HL-60 (cell line): ENCODE results near the gene PDE3A.

Experiments
- DNase-seq, 2 experiments: peaks; one replicate each; pipeline ENCODE4 v3.0.0-alpha.2; 2010 to 2020; ENCODE audit warnings: low read depth in 1 of 2, low spot score in 1 of 2
- H3K27ac ChIP-seq: fragments of 250-450 bp; sonication (Bioruptor Pico); replicated peaks from 2 replicates; pipeline ENCODE4 v1.5.1; 2020; ENCODE audit warnings: mild to moderate bottlenecking, moderate library complexity
- H3K27me3 ChIP-seq: fragments of 250-450 bp; sonication (Bioruptor Pico); 2 replicates; pipeline ENCODE4 v1.5.1; 2021; ENCODE audit warnings: mild to moderate bottlenecking, moderate library complexity; ENCODE audit not compliant: insufficient read depth, poor library complexity, severe bottlenecking
- H3K4me3 ChIP-seq: replicated peaks from 2 replicates; pipeline ENCODE4 v1.5.1; 2011; ENCODE audit warnings: mild to moderate bottlenecking, control low read depth, low read length; ENCODE audit not compliant: insufficient read depth
- GABPA ChIP-seq: IDR thresholded peaks from 2 replicates; pipeline ENCODE4 v1.6.1; 2012; ENCODE audit warnings: low read depth
- POLR2AphosphoS5 ChIP-seq: IDR thresholded peaks from 2 replicates; pipeline ENCODE4 v1.6.1; 2012; ENCODE audit warnings: low read depth
- SPI1 ChIP-seq: IDR thresholded peaks from 2 replicates; pipeline ENCODE4 v1.6.1; 2012; ENCODE audit warnings: low read depth, mild to moderate bottlenecking, borderline replicate concordance
- TF ChIP-seq, protein P1 (sequence below): IDR thresholded peaks from one replicate; pipeline ENCODE4 v1.5.1; 2011; ENCODE audit warnings: low read length, control low read depth, inconsistent platforms; ENCODE audit not compliant: insufficient read depth
- TF ChIP-seq, protein P2 (sequence below): IDR thresholded peaks from 2 replicates; pipeline ENCODE4 v1.6.1; 2012; ENCODE audit warnings: low read depth; ENCODE audit not compliant: insufficient replicate concordance

PDE3A gene

DNA sequence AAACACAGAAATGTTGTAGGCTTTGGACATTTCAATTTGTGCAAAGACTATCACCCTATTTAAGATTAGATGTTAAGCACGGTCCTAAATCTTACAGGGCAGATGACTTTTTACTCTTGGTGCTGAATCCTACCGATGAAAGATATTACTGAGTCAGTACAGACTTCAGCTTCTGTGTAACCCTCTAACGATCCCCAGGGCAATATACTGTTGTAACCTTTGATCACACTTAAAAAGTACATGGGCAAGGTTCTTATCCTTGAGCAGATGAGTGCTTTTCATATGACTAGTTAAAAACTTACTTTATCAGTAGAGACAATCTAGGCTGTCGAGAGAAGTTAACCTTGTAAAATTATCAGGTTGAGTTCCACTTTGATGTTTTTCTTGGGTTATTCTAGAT is 22.5 kb downstream of the PDE3A start:
- no peak for DNase-seq
- Histone ChIP-seq H3K4me3 (no peak overlapping the region), H3K27ac (no peak overlapping the region), H3K27me3 (no peaks in the 10 kb centered on the region)
- TF ChIP-seq, protein P1, sequence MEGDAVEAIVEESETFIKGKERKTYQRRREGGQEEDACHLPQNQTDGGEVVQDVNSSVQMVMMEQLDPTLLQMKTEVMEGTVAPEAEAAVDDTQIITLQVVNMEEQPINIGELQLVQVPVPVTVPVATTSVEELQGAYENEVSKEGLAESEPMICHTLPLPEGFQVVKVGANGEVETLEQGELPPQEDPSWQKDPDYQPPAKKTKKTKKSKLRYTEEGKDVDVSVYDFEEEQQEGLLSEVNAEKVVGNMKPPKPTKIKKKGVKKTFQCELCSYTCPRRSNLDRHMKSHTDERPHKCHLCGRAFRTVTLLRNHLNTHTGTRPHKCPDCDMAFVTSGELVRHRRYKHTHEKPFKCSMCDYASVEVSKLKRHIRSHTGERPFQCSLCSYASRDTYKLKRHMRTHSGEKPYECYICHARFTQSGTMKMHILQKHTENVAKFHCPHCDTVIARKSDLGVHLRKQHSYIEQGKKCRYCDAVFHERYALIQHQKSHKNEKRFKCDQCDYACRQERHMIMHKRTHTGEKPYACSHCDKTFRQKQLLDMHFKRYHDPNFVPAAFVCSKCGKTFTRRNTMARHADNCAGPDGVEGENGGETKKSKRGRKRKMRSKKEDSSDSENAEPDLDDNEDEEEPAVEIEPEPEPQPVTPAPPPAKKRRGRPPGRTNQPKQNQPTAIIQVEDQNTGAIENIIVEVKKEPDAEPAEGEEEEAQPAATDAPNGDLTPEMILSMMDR, result no peak
- TF ChIP-seq GABPA (no peak), POLR2AphosphoS5 (no peak), SPI1 (no peak)
- TF ChIP-seq, protein P2, sequence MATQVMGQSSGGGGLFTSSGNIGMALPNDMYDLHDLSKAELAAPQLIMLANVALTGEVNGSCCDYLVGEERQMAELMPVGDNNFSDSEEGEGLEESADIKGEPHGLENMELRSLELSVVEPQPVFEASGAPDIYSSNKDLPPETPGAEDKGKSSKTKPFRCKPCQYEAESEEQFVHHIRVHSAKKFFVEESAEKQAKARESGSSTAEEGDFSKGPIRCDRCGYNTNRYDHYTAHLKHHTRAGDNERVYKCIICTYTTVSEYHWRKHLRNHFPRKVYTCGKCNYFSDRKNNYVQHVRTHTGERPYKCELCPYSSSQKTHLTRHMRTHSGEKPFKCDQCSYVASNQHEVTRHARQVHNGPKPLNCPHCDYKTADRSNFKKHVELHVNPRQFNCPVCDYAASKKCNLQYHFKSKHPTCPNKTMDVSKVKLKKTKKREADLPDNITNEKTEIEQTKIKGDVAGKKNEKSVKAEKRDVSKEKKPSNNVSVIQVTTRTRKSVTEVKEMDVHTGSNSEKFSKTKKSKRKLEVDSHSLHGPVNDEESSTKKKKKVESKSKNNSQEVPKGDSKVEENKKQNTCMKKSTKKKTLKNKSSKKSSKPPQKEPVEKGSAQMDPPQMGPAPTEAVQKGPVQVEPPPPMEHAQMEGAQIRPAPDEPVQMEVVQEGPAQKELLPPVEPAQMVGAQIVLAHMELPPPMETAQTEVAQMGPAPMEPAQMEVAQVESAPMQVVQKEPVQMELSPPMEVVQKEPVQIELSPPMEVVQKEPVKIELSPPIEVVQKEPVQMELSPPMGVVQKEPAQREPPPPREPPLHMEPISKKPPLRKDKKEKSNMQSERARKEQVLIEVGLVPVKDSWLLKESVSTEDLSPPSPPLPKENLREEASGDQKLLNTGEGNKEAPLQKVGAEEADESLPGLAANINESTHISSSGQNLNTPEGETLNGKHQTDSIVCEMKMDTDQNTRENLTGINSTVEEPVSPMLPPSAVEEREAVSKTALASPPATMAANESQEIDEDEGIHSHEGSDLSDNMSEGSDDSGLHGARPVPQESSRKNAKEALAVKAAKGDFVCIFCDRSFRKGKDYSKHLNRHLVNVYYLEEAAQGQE, result no peak

DNA sequence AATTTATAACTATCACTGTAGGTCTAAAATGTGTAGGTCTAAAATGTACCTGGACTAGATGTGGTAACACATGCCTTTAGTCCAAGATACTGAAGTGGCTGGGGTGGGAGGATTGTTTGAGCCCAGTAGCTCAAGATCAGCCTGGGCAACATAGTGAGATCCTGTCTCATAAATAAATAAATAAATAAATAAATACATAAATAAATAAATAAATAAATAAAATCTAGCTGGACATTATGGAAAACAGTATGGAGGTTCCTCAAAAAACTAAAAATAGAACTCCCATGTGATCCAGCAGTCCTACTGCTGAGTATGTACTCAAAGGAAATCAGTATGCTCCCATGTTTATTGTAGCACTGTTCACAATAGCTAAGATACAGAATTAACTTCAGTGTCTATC is 24.0 kb downstream of the PDE3A start:
- no peak for DNase-seq
- no peak overlapping the region for H3K4me3 ChIP-seq
- TF ChIP-seq POLR2AphosphoS5, result no peak
- no peak for TF ChIP-seq SPI1
- TF ChIP-seq, protein P1, result no peak
- TF ChIP-seq, protein P2, result no peak
- no peak overlapping the region for H3K27ac ChIP-seq
- H3K27me3 ChIP-seq, result no peaks in the 10 kb centered on the region

- H3K27me3 ChIP-seq, result no peaks in the 10 kb centered on the region
- no peak overlapping the region for H3K4me3 ChIP-seq
- DNase-seq, result no peak
- no peak for TF ChIP-seq POLR2AphosphoS5
- TF ChIP-seq, protein P2, result no peak
- TF ChIP-seq, protein P1, result no peak
- no peak for TF ChIP-seq GABPA
- no peak for TF ChIP-seq SPI1
- H3K27ac ChIP-seq, result no peak overlapping the region
Observed at GRCh38 chr12:20393707-20394106, 25.4 kb downstream of the PDE3A start.
